Fibroblast of lung (primary cell): ENCODE data around the gene KLHL42.

Experiments used
- EZH2 ChIP-seq: IDR thresholded peaks from 2 replicates; pipeline ENCODE4 v1.5.1; 2012; ENCODE audit warnings: low read length, control low read depth, mild to moderate bottlenecking; ENCODE audit errors: missing control alignments
- TF ChIP-seq, protein P1 (sequence below), 2 donors: IDR thresholded peaks in 1 of 2; conservative IDR thresholded peaks in 1 of 2; 1 replicate in 1 of 2; 2 replicates in 1 of 2; pipeline ENCODE4 v1.5.1; 2011 to 2012; ENCODE audit warnings: low read length in 2 of 2, control low read depth in 1 of 2, inconsistent platforms in 1 of 2, low read depth in 1 of 2, mild to moderate bottlenecking in 1 of 2

DNA sequence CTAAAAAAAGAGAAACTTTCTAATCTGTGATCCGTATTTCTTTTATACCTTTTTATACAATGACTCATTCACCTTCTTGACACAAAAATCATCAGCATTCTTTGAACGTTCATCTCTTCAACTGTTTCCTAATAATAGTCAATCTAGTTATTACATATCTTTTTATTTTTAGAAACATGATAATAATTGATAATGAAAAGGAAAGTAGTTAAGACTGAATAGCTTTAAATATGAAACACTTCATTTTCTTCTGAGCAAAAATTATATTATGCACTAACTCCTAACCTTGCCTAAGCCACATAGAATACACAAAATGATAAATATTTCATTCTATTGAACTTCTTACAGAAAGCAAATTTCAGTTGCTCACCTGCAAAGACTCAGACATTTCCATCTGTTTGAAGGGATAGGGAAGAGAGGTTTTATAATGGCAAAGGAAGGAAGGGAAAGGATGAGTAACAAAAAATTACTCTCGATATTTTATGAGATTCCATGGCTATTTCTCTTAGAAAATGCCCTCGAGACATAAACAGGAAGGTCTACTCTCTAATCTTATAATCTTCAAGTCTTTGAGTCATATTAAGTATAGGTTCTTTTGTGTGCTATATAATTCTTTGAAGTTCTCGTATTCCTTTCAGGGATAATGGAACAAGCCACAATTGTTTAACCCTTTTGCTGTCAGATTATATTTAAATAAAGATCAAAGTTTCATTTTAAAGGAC, 7.5 kb upstream of the KLHL42 start:
- no peak for TF ChIP-seq EZH2
- TF ChIP-seq, protein P1, sequence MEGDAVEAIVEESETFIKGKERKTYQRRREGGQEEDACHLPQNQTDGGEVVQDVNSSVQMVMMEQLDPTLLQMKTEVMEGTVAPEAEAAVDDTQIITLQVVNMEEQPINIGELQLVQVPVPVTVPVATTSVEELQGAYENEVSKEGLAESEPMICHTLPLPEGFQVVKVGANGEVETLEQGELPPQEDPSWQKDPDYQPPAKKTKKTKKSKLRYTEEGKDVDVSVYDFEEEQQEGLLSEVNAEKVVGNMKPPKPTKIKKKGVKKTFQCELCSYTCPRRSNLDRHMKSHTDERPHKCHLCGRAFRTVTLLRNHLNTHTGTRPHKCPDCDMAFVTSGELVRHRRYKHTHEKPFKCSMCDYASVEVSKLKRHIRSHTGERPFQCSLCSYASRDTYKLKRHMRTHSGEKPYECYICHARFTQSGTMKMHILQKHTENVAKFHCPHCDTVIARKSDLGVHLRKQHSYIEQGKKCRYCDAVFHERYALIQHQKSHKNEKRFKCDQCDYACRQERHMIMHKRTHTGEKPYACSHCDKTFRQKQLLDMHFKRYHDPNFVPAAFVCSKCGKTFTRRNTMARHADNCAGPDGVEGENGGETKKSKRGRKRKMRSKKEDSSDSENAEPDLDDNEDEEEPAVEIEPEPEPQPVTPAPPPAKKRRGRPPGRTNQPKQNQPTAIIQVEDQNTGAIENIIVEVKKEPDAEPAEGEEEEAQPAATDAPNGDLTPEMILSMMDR (conservative IDR thresholded peaks at IDR 0.05 in 1 of 2, IDR thresholded peaks at IDR 0.05 in 1 of 2; ENCODE audit: low read depth in 1 of 2, low read length in 2 of 2): no peak
